Thyroid gland (tissue), 4 donors: Measurements from ENCODE around the gene CYP1A2.

Experiments
- CTCF ChIP-seq, 6 experiments: fragments of 200-600 bp in 3 of 6; fragments of 450-650 bp in 3 of 6; sonication (generic) in 3 of 6; IDR thresholded peaks; one replicate each; pipeline ENCODE4 v1.5.1; 2016 to 2019; ENCODE audit warnings: antibody characterized with exemption in 6 of 6, mild to moderate bottlenecking in 2 of 6, inconsistent platforms in 1 of 6, moderate library complexity in 1 of 6
- POLR2A ChIP-seq, 2 donors: fragments of 450-650 bp; IDR thresholded peaks; one replicate each; pipeline ENCODE4 v1.6.1; 2017; ENCODE audit warnings: antibody characterized with exemption in 2 of 2, mild to moderate bottlenecking in 2 of 2, moderate library complexity in 1 of 2

GRCh38 chr15:74802290-74802689 lies 53.6 kb downstream of the CYP1A2 start:
- TF ChIP-seq POLR2A (IDR thresholded peaks at IDR 0.05) (no peak), CTCF (IDR thresholded peaks at IDR 0.05) (no peak)
